ENCODE measurements around the gene PGA3.
"Not testable (repeated sequence)": the region's sequence is repeated elsewhere in the genome, so short reads cannot be mapped to it uniquely, and the experiment has no call there.

- TF ChIP-seq, protein P1, sequence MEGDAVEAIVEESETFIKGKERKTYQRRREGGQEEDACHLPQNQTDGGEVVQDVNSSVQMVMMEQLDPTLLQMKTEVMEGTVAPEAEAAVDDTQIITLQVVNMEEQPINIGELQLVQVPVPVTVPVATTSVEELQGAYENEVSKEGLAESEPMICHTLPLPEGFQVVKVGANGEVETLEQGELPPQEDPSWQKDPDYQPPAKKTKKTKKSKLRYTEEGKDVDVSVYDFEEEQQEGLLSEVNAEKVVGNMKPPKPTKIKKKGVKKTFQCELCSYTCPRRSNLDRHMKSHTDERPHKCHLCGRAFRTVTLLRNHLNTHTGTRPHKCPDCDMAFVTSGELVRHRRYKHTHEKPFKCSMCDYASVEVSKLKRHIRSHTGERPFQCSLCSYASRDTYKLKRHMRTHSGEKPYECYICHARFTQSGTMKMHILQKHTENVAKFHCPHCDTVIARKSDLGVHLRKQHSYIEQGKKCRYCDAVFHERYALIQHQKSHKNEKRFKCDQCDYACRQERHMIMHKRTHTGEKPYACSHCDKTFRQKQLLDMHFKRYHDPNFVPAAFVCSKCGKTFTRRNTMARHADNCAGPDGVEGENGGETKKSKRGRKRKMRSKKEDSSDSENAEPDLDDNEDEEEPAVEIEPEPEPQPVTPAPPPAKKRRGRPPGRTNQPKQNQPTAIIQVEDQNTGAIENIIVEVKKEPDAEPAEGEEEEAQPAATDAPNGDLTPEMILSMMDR (IDR thresholded peaks at IDR 0.05 in 2 of 3, conservative IDR thresholded peaks at IDR 0.05 in 1 of 3; ENCODE audit: borderline replicate concordance in 1 of 3, insufficient read depth in 1 of 3, low read depth in 2 of 3, low read length in 2 of 3), result not testable (repeated sequence)
- TF ChIP-seq POLR2A (IDR thresholded peaks at IDR 0.05; ENCODE audit: borderline replicate concordance, extremely low read depth, insufficient read depth, insufficient read length); REST (IDR thresholded peaks at IDR 0.05; ENCODE audit: low read depth); RAD21 (IDR thresholded peaks at IDR 0.05; ENCODE audit: low read depth): not testable (repeated sequence)
Observed at GRCh38 chr11:61202950-61203746, at the start of gene PGA3.
